ENCODE data around the gene MRTFA.
"Not testable (repeated sequence)": the region's sequence is repeated elsewhere in the genome, so short reads cannot be mapped to it uniquely, and the experiment has no call there.

Gene MRTFA

DNA sequence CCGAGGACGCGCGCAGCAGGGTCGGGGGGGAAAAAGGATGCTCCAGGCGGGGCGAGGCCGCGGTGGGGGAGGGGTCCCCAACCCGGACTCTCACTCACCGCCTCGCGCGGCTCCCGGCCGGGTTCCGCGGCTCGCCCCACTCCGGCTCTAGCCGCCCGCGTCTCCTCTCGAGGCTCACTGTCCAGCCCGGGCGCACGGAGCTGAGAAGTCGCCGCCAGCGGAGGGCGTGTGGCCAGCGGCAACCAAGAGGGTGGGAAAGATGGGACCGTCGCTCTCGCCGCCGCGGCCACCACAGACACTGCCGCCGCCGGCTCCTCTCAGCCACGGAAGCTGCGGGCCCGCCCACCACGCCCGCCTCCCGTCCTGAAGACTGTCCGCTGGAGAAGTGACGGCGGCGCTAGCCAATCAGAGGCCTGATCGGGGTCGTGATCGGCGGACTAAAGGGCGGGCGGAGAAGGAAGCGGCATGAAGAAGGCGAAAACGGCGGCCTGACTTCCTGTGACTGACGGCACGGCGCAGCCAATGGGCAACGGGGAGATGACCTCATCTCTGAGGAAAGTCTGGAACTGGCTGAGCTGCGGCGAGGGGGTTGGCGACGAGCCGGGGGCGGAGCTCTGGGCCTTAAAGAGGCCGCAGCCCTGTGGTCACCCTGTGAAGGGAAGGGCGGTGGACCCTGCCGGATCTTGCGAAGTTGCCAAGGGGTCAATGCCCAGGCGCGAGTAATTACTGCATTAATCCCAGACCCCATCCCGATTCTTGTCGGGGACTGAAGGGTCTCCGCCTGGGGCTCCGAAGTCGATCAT, at the start of gene MRTFA:
Gene MRTFA (minus strand): TSS at position 340 of the 803 bp plus-strand sequence.
- DNase-seq, result peak; percentile 88

DNA sequence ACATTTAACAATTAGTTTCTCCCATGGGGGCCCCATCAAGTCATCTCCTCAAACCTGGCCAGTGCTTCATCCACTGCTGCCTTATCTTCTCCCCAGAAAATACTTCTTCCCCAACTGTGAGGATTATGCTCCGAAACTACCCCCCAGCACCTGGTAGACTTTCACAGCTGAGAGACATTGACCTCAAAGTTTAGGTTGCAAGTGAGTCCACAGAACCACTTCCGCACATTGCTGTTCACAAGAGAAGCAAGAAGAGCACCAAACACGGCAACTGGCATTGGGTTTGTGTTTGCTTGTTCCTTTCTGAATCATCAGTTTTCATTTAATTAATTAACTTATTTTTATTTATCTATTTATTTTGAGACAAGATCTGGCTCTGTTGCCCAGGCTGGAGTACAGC, 48.9 kb upstream of the MRTFA start:
- DNase-seq, result no peak

DNA sequence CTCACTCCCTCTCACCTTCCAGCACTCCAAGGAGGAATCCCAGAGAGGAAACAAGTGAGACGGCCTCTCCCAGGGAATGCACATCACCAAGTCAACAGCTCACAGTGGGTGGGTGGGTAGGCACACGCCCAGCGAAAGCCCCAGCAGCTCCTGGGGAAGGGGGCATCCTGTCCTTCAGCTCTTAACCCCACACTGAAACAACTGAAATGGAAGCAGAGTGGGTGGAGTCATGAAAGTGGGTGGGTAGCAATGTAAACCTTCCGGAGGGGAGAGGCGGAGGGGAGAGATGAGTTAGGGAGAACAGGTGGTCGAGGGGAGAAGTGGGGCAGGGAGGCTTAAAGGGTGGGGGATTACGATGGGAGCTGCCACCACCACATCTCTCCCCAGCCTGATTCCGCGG, 48.2 kb upstream of the MRTFA start:
- no peak for DNase-seq

DNA sequence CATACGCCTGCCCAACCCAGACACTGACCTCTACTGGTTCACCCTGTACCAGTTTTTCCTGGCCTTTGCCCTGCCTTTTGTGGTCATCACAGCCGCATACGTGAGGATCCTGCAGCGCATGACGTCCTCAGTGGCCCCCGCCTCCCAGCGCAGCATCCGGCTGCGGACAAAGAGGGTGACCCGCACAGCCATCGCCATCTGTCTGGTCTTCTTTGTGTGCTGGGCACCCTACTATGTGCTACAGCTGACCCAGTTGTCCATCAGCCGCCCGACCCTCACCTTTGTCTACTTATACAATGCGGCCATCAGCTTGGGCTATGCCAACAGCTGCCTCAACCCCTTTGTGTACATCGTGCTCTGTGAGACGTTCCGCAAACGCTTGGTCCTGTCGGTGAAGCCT, 44.9 kb upstream of the MRTFA start:
- no peak for DNase-seq

DNA sequence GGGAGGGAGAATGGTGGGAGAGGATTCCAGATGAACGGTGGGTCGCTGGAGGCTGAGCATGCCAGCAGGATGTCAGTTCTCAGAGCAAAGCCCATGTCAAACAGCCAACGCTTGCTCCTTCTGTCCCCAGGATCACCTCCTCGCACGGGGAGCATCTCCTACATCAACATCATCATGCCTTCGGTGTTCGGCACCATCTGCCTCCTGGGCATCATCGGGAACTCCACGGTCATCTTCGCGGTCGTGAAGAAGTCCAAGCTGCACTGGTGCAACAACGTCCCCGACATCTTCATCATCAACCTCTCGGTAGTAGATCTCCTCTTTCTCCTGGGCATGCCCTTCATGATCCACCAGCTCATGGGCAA, 44.3 kb upstream of the MRTFA start:
- no peak for DNase-seq

DNA sequence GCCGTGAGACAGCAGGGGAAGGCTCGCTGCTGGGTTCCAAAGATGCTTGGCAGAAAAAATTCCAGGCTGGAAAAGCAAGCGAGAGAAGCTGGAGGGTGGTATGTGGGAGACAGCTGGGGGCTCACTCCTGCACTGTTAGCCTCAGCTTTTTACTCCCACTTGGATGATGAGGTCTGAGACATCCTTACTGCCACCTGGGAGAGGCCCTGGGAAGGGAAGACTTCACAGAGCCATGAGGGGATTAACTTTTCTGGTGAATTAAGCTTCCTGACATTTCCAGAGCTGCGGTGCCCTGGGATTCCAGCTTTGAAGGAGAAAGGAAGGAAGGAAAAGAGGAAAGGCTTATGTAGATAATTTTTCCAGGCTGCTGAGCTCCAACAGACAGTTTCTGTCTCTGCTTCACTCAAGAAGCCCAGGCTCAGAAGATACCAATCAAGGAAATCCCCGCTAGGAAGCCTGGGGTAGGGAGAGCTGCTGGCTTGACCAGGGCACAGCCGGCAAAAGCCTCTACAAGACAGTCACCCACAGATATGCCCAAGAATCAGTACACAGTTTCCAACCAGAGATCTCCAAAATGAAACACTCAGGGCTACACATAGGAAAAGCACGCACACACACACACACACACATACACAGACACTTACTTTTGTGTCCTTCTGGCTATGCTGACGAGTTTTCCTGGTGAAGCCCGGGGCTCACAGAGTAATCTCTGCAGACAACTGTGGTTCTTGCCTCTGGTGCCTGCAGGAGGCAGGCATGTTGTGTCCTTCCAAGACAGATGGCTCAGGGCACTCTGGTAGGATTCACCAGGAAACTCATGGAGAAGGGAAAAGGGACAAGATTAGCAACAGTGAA, 43.7 kb upstream of the MRTFA start:
- DNase-seq, result no peak

DNA sequence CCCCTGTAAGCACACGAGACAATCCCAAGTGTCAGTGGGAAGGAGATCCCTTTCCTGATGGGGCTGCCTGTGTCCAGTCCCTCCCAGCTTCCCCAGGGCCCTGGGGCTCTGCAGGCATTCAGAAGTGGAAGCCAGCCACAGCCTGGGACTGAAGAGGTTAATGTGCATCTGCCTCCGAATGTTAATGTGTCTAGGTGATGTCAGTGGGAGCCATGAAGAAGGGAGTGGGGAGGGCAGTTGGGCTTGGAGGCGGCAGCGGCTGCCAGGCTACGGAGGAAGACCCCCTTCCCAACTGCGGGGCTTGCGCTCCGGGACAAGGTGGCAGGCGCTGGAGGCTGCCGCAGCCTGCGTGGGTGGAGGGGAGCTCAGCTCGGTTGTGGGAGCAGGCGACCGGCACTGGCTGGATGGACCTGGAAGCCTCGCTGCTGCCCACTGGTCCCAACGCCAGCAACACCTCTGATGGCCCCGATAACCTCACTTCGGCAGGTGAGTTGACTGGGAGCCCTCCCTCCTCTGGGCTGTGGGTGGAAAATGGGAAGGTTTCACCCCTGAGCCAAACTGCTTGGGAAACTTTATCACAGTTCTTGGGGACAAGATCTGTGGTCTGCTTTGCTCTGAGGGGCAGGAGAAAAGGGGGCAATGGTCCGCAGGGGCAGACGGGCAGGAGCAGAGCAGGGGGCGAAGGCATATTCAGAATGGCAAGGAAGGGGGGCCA, 42.9 kb upstream of the MRTFA start, which contains the start of gene MCHR1:
Gene MCHR1 (plus strand): TSS at position 236 of the 715 bp plus-strand sequence. CDS start 169 bp downstream, at position 405.
- no peak for DNase-seq

DNA sequence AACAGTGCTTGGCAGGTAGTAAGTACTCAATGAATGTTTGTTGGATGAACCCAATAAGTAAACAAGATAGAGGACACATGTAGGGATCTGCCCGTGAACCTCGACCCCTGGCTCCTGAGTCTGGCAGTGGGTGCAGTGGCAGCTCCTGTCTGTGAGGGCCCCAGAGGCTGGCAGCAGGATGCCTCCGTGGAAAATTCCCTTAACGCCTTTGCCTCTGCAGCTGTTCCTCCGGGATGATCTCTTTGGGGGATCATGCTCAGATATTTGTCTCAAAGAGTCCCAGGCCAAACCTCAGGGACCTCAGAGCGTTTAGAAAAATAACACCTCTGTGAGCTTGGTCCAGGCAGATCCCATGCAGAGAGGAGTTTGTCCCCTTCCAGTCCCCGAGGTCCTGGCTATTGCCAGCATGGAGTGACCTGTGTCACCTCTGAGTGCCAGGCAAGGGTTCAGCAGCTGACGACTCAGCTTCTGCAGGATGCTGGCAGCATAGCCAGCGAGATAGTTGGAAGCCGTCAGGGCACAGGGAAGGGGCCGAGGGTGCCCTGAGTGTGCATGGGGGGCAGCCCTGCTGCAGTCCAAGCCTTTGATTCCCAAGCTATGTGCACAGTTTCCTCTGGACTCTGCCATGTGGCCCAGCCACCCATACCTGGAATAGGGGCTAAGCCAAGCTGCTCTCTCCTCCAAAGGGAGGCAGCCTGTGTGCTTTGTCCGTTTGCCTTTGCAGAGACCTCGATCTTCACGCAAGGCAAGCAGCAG, 42.2 kb upstream of the MRTFA start:
- DNase-seq, result no peak

DNA sequence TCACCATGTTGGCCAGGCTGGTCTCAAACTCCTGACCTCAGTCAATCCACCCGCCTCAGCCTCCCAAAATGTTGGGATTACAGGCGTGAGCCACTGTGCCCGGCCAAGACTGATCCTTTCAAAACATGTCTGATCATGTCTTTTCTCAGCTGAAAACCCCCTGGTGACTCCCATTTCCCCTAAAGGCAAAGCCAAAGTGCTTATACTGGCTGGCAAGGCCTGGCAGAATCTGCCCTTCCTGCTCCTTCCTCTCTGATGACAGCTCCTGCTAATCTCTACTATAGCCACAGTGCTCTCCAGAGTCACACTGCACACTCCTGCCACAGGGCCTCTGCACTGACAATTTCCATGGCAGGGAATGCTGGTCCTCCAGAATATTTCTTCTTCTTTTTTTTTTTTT, 40.1 kb upstream of the MRTFA start:
- no peak for DNase-seq

DNA sequence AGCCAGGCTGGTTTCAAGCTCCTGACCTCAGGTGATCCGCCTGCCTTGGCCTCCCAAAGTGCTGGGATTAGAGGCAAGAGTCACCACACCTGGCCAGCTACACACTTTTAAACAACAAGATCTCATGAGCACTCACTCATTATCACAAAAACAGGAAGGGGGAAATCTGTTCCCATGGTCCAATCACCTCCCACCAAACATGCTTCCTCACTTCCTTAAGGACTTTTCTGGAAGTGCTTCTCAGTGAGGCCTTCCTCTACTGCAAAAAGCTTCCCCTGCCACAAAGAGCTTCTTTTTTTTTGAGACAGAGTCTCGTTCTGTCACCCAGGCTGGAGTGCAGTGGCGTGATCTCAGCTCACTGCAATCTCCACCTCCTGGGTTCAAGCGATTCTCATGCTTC, 39.6 kb upstream of the MRTFA start:
- not testable (repeated sequence) for DNase-seq

DNA sequence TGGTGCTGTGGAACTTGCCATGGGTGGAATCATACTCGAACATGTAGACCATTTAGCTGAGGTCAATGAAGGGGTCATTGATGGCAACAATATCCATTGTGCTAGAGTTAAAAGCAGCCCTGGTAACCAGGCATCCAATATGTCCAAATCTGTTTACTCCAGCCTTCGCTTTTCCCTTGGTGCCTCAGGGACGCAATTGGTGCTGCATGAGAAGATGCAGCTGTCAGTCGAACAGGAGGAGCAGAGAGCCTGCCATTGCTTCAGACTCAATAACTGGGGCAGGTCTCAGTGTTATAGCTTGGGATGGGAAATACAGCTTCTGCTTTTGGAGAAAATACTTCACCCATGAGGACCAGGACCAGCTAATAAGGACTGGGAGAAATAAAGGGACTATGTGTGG, 37.8 kb upstream of the MRTFA start:
- no peak for DNase-seq

DNA sequence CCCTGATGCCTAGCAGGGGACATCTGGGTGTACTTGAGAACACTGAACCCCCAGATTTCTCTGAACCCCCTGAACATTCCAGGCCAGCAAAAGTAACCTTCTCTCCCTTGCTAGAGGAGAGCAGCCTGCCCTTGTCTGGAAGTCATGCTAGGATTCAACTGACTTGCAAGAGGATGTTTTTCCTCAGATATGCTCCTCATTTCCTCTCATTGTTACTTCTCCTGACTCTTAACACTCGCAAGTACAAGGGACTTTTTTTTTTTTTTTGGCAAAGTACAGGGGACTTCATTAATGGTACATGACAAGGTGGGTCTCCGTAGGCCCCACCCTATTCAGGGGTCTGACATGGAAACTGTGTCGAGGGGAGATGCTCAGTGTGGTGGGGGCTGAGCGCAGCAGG, 36.5 kb upstream of the MRTFA start:
- no peak for DNase-seq

DNA sequence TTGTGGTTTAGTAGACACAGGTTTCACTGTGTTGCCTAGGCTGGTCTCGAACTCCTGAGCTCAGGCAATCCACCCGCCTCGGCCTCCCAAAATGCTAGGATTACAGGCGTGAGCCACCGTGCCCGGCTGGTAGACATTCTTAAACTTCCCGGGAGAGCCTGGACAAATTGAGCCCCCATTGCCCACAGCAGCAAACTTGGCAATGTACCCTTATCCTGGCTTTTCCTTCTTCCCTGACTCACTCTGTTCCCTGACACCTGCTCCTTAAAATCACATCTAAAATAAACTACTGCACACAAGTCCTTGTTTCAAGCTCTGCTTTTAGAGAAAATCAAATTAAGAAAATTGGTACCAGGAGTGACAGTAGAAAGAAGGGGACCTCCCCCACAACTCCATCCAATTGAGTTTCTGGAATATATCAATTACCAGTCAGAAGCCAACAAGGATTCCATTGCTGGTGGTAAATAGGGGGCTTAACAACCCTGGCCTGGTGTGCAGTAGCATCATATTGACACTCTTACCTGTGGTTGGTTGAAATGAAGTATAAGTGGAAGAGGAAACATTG, 35.4 kb upstream of the MRTFA start:
- DNase-seq, result no peak

DNA sequence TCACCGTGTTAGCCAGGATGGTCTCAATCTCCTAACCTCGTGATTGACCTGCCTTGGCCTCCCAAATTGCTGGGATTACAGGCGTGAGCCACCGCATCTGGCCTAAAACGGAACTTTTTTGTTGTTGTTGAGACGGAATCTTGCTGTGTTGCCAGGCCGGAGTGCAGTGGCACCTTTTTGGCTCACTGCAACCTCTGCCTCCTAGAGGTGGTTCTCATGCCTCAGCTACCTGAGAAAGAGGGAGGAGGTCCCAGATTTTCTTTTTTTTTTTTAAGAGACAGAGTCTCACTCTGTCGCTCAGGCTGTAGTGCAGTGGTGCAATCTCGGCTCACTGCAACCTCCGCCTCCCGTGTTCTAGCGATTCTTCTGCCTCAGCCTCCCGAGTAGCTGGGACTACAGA, 34.9 kb upstream of the MRTFA start:
- no peak for DNase-seq

DNA sequence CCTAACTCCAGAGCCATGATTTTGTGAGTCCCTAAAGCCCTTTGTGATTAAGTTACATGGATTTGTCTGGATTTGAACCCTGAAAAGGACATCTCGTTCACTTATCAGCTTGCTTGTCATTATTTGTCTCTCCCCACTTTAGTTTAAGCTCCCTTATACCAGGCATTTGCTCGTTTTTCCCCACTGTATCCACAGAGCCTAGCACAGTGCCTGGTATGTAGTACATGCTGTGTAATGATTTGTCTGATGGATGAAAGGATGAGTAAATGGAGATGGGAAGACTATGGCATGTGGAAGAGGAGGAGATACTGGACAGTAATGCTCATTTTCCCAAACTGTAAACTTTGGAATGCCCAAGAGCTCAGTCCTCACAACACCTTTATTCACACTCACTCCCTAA, 33.5 kb upstream of the MRTFA start:
- no peak for DNase-seq

DNA sequence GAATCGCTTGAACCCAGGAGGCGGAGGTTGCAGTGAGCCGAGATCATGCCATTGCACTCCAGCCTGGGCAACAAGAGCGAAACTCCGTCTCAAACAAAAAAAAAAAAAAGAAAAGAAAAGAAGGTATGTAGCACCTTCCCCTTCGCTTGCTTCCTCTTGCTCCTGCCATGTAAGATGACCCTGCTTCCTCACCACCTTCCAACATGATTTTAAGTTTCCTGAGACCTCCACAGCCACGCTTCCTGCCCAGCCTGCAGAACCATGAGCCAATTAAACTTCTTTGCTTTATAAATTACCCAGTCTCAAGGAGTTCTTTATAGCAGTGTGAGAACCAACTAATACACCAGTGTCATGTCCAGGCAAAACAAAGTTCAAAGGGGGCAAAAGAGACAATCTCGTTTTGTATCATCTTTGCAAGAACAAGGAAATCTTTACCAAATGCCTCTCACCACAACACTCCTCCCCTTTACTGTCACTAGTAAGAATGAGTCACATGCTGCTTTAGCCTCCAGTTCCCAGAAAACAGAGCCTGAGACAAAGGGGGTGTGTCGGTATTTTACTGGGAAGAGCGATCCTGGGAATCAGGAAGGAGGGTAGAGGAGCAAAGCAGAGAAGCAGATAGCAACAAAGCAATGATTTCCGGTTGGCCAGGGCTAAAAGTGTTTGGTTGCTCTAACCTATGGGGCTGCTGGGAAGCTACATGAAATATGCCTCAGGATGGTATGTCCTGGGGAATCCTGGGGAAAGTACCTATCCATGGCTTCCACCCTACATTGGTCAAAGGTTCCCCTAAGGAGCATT, 32.3 kb upstream of the MRTFA start:
- no peak for DNase-seq

DNA sequence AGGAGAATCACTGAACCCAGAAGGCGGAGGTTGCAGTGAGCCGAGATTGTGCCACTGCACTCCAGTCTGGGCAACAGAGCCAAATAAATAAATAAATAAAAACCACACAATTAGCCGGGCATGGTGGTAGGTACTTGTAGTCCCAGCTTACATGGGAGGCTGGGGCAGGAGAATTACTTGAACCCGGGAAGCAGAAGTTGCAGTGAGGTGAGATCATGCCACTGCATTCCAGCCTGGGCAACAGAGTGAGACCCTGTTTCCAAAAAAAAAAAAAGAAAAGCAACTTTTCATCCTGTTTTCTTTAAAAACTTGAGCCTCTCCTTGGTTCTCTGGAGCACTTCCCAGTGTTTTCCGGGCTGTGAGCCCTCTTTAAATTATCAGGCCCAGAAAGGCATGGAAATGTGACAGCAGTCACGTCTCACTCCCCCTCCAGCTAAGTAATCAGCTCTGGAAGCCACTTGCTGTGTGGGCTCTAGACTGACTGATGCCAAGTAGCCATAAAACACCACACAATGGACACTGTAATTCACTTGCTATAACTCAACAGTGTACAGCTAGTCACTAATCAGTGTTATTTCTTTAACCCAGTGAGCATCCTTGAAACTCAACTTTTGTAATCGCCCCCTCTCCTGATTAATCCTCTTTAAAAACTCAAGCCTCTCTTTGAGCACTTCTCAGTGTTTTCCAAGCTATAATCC, 29.8 kb upstream of the MRTFA start:
- no peak for DNase-seq

DNA sequence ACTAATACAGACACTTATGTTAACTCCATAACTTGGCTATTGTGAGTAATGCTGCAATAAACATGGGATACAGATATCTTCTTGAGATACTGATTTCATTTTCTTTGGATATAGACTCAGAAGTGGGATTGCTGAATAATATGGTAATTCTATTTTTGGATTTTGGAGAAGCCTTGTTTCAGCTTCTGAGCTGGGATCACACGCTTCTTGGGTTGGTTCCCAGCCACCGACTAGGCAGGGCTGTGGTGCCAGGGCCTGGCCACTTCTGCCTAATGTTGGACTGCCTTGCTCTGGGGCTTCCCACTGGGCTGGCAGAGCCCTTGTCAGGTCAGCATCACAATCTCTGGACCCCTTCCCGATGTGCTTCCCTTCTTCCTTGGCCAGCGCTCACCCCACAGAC, 28.8 kb upstream of the MRTFA start:
- DNase-seq, result no peak

DNA sequence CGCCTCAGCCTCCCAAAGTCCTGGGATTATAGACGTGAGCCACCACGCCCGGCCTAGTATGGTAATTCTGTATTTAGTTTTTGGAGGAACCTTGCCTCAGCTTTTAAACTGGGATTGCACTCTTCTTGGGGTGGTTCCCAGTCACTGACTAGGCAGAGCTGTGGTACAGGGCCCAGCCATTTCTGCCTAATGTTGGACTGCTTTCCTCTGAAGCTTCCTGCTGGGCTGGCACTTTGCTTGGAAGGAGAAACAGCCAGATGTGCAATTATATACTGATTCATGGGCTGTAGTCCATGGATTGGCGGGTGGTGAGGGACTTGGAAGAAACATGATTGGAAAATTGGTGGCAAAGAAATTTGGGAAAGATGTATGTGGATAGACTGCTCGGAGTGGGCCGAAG, 25.2 kb upstream of the MRTFA start:
- DNase-seq, result no peak

DNA sequence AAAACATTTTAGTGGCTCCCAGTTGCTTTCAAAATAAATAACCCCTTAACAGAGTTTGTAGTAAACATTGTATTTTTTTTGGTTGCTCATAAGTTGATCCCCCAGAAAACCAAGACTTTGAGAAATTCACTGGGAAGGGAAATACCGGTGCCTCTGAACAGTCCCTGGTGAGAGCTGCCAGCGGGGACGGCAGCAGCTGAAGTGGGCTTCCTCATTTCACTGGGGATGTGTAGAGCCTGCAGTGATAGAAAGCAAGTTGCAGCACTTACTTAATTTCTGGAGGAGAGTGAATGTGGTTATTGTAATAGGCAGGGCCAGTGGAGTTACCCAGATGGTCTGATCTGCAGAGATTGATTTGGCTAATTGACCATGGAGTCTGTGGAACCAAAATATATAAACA, 24.2 kb upstream of the MRTFA start:
- DNase-seq, result no peak

DNA sequence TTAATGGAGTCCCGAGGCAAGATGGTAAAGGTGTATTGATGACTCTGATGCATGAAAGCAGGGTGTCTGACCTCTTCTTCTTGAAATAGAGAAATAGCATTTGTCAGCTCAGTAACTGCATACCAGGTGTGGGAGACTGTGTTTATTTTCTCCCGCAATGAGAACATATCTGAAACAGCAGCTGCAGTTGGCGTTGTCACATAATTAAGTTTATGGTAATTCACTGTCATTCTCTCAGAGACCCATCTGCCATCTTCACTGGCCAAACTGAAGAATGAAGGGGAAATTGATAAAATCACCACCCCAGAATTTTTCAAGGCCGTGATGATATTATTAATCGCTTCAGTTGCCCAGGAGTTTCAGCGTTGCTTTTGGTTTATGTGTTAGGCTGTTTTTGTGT, 22.6 kb upstream of the MRTFA start:
- DNase-seq, result no peak

Measured in NCI-H1417 treated with DMSO at 0.1 percent for 48 hours (cell line).